Ishikawa (cell line): ENCODE results near the gene TYK2.
A peak's percentile ranks its signal among the peaks of the same experiment; 100 is the strongest.

Source experiments
- CEBPB ChIP-seq: IDR thresholded peaks from 2 replicates; pipeline ENCODE4 v1.6.1; 2012
- CREB1 ChIP-seq: IDR thresholded peaks from 2 replicates; pipeline ENCODE4 v1.6.1; 2012; ENCODE audit warnings: low read depth
- EGR1 ChIP-seq: IDR thresholded peaks from 2 replicates; pipeline ENCODE4 v1.6.1; 2012
- EP300 ChIP-seq: IDR thresholded peaks from 2 replicates; pipeline ENCODE4 v1.6.1; 2012; ENCODE audit warnings: borderline replicate concordance
- FOXM1 ChIP-seq: IDR thresholded peaks from 2 replicates; pipeline ENCODE4 v1.6.1; 2012; ENCODE audit warnings: low read depth, borderline replicate concordance
- NFIC ChIP-seq: IDR thresholded peaks from 2 replicates; pipeline ENCODE4 v1.6.1; 2012
- RAD21 ChIP-seq: IDR thresholded peaks from 2 replicates; pipeline ENCODE4 v1.6.1; 2012; ENCODE audit warnings: low read depth
- TAF1 ChIP-seq: IDR thresholded peaks from 2 replicates; pipeline ENCODE4 v1.6.1; 2012; ENCODE audit warnings: low read depth, mild to moderate bottlenecking
- TCF12 ChIP-seq: IDR thresholded peaks from 2 replicates; pipeline ENCODE4 v1.6.1; 2012; ENCODE audit warnings: low read depth
- TEAD4 ChIP-seq: IDR thresholded peaks from 2 replicates; pipeline ENCODE4 v1.6.1; 2012
- YY1 ChIP-seq: IDR thresholded peaks from 2 replicates; pipeline ENCODE4 v1.6.1; 2012; ENCODE audit warnings: low read depth
- ZBTB7A ChIP-seq: IDR thresholded peaks from 2 replicates; pipeline ENCODE4 v1.6.1; 2012; ENCODE audit warnings: low read depth
- TF ChIP-seq, protein P1 (sequence below): IDR thresholded peaks from 2 replicates; pipeline ENCODE4 v1.6.1; 2012
- TF ChIP-seq, protein P2 (sequence below): IDR thresholded peaks from 2 replicates; pipeline ENCODE4 v1.6.1; 2012; ENCODE audit warnings: low read depth, mild to moderate bottlenecking
- TF ChIP-seq, protein P3 (sequence below): IDR thresholded peaks from 2 replicates; pipeline ENCODE4 v1.6.1; 2012

TYK2 gene

DNA sequence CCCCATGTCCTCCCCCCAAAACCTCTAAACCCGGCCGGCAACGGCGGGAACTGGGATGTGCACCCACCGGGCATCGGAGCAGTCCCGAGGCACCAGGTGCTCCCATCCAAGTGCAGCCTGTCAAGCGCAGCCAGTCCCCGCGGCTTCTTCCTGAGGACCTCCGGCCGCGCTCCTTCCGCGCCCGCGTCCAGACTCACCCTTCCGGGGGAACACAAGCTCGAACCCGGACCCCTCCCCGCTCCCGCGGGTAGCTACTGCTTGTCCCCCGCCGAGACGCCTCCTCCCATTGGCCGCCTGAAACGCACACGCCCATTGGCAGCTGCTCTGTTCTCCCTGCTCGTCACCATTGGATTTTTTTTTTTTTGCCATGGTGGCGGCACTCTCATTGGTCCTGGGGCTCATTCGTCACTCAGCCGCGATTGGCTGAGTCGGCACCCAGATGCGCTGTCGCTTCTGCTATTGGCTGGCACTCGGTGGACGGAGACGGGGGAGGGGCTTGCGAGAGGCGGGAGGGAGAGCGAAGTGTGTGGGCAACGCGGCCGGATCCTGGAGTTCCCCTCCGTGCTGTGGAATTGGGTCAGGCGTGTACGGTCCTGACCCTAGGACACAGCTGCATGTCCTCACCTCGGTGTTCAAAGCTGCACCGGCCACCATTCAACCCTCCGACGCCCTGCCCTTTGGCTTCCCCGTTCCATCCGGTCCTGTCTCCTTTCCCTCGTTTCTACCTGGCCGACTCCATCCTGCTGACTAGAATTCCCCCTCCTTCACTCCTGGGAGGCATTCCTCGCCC is at the start of gene TYK2:
TSS of gene TYK2 (minus strand) at position 260 of the 790 bp plus-strand sequence. CDS start 2,166 bp downstream, outside the sequence.
- TF ChIP-seq FOXM1 = no peak
- no peak for TF ChIP-seq EP300
- no peak for TF ChIP-seq YY1
- no peak for TF ChIP-seq CEBPB
- peak; percentile 73 for TF ChIP-seq ZBTB7A
- TF ChIP-seq, protein P1, sequence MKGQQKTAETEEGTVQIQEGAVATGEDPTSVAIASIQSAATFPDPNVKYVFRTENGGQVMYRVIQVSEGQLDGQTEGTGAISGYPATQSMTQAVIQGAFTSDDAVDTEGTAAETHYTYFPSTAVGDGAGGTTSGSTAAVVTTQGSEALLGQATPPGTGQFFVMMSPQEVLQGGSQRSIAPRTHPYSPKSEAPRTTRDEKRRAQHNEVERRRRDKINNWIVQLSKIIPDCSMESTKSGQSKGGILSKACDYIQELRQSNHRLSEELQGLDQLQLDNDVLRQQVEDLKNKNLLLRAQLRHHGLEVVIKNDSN = no peak
- TF ChIP-seq, protein P2, sequence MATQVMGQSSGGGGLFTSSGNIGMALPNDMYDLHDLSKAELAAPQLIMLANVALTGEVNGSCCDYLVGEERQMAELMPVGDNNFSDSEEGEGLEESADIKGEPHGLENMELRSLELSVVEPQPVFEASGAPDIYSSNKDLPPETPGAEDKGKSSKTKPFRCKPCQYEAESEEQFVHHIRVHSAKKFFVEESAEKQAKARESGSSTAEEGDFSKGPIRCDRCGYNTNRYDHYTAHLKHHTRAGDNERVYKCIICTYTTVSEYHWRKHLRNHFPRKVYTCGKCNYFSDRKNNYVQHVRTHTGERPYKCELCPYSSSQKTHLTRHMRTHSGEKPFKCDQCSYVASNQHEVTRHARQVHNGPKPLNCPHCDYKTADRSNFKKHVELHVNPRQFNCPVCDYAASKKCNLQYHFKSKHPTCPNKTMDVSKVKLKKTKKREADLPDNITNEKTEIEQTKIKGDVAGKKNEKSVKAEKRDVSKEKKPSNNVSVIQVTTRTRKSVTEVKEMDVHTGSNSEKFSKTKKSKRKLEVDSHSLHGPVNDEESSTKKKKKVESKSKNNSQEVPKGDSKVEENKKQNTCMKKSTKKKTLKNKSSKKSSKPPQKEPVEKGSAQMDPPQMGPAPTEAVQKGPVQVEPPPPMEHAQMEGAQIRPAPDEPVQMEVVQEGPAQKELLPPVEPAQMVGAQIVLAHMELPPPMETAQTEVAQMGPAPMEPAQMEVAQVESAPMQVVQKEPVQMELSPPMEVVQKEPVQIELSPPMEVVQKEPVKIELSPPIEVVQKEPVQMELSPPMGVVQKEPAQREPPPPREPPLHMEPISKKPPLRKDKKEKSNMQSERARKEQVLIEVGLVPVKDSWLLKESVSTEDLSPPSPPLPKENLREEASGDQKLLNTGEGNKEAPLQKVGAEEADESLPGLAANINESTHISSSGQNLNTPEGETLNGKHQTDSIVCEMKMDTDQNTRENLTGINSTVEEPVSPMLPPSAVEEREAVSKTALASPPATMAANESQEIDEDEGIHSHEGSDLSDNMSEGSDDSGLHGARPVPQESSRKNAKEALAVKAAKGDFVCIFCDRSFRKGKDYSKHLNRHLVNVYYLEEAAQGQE = no peak
- no peak for TF ChIP-seq NFIC
- TF ChIP-seq, protein P3, sequence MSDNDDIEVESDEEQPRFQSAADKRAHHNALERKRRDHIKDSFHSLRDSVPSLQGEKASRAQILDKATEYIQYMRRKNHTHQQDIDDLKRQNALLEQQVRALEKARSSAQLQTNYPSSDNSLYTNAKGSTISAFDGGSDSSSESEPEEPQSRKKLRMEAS = peak; percentile 96
- TF ChIP-seq TAF1 = peak; percentile 81
- no peak for TF ChIP-seq TEAD4
- TF ChIP-seq CREB1 = peak; percentile 81
- no peak for TF ChIP-seq TCF12

DNA sequence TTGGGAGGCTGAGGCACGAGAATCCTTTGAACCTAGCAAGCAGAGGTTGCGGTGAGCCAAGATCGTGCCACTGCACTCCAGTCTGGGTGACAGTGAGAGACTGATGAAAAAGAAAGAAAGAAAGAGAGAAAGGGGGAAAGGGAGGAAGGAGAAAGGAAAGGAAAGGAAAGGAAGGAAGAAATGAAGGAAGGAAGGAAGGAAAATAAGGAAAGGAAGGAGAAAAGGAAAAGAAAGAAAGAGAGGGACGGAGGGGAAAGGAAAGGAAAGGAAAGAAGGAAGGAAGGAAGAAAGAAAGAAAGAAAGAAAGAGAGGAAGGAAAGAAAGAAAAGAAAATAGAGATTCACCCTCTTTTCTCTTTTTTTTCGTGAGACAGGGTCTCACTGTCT is 48.6 kb upstream of the TYK2 start:
- TF ChIP-seq EGR1 = no peak
- TF ChIP-seq RAD21 = no peak
- TF ChIP-seq, protein P3 = no peak
- TF ChIP-seq, protein P1 = no peak
- no peak for TF ChIP-seq TCF12
- TF ChIP-seq NFIC = no peak
- no peak for TF ChIP-seq TAF1
- TF ChIP-seq CREB1 = no peak
- TF ChIP-seq FOXM1 = no peak
- no peak for TF ChIP-seq TEAD4
- no peak for TF ChIP-seq EP300
- TF ChIP-seq CEBPB = no peak
- TF ChIP-seq, protein P2 = no peak

DNA sequence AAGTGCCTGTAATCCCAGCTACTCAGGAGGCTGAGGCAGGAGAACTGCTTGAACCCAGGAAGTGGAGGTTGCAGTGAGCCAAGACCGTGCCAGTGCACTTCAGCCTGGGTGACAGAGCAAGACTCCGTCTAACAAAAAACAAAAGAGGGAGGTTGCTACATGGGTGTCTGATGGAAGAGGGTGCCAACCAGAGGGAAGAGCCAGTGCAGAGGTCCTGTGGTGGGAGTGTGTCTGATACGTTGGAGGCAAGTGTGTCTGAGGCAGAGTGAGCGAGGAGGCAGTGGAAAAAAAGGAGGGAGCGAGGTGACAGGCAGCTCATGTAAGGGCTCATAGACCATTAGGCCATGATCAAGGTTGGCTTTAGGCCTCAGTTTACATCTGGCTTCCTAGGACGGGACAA is 46.8 kb upstream of the TYK2 start:
- TF ChIP-seq ZBTB7A = no peak
- no peak for TF ChIP-seq NFIC
- TF ChIP-seq EP300 = no peak
- TF ChIP-seq CEBPB = no peak
- no peak for TF ChIP-seq EGR1
- TF ChIP-seq CREB1 = no peak

DNA sequence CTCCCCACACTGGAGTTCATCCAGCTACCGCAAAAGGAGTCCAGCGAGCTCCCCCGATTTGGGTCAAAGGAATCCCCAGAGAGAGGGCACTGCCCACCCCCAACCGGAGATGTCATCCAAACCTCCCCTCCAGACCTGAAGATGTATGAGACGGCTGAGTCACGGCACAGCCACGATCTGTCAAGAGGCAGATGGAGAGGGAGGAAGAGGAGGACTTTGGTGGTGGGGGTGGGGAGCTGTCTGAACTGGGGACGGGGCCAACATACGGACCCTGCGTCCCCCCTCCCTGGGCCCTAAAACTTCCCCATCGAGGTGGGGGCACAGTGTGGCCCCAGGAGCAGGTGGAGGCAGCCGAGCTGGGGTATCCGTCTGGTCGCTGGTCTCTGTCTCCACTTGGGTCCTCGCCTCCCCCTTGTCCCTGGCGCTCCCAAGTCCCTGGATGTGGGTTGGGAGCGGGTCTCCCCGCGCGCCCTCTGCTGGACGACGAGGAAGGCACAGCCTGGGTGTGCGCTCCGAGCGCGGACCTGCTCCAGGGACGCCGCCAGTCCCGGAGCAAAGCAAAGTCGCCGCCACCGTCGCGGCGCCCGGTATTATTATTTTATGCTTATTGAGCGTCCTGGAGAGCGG is 43.8 kb upstream of the TYK2 start:
- TF ChIP-seq RAD21 (peak; percentile 57), FOXM1 (no peak)

DNA sequence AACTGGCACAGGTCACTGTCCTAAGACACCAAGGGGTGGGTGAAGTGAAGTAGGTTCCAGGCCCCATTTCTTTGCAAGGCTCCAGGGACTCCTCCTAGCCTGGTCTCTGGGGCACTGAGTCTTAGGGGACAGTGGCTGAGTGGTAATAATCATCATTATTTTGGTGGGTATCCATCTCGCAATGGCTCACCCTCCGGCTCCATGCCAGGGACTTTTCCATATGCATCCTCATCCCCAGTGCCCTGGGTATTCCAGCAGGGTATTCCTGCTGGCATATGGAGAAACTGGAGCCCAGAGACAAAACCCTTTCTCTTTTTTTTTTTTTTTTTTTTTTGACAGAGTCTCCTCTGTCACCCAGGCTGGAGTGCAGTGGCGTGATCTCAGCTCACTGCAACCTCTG is 42.5 kb upstream of the TYK2 start:
- no peak for TF ChIP-seq CEBPB
- TF ChIP-seq TEAD4 = no peak
- TF ChIP-seq NFIC = no peak
- TF ChIP-seq YY1 = no peak
- TF ChIP-seq ZBTB7A = no peak

DNA sequence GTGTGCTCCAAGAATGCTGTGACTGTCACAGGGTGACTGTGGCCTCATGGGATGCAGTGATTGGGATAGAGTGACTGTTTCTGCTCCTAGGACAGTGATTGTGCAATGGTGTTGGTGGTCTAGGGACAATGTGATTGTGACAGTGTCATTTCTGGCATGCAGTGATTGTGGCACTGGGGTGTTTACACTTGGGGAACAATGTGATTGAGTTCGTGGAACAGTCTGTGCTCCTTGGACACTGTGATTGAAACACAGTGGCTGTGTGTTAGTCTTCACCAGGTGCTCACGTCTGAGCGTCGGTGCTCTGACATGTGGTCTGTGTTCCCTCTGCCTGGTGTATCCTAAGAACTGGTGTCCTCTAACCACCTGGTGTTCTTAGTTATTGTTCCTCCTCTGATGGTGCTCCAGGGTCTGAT is 41.7 kb upstream of the TYK2 start:
- no peak for TF ChIP-seq TCF12
- no peak for TF ChIP-seq CEBPB
- TF ChIP-seq TEAD4 = no peak
- TF ChIP-seq, protein P3 = no peak
- TF ChIP-seq TAF1 = no peak
- TF ChIP-seq CREB1 = no peak
- TF ChIP-seq EGR1 = no peak
- TF ChIP-seq RAD21 = no peak
- TF ChIP-seq YY1 = no peak
- no peak for TF ChIP-seq EP300
- no peak for TF ChIP-seq ZBTB7A
- TF ChIP-seq, protein P2 = no peak
- TF ChIP-seq, protein P1 = no peak
- no peak for TF ChIP-seq NFIC
- no peak for TF ChIP-seq FOXM1
